ENCODE measurements around the gene PRKD2. TPM values are rescaled to one million over a fixed set of nuclear protein-coding genes. Genes with fewer than 3 reads are reported as not detected.

Gene PRKD2
- total RNA-seq, 2 donors from 2014 or later: 18.9 to 58.3 TPM

DNA sequence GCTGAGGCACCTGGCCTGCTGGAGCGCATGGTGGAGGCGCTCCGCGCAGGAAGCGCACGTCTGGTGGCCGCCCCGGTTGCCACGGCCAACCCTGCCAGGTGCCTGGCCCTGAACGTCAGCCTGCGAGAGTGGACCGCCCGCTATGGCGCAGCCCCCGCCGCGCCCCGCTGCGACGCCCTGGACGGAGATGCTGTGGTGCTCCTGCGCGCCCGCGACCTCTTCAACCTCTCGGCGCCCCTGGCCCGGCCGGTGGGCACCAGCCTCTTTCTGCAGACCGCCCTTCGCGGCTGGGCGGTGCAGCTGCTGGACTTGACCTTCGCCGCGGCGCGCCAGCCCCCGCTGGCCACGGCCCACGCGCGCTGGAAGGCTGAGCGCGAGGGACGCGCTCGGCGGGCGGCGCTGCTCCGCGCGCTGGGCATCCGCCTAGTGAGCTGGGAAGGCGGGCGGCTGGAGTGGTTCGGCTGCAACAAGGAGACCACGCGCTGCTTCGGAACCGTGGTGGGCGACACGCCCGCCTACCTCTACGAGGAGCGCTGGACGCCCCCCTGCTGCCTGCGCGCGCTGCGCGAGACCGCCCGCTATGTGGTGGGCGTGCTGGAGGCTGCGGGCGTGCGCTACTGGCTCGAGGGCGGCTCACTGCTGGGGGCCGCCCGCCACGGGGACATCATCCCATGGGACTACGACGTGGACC is 39.1 kb upstream of the PRKD2 start:
- intact Hi-C loops (cut with DNase I): loop anchor here (5.0 to 10.0 kb wide), 2 partner anchors 86 to 239 kb away; no protein-coding TSS in a partner anchor
- 93 to 95% methylated on average over 55 to 75 of the region's 86 CpGs for WGBS, 2 donors

DNA sequence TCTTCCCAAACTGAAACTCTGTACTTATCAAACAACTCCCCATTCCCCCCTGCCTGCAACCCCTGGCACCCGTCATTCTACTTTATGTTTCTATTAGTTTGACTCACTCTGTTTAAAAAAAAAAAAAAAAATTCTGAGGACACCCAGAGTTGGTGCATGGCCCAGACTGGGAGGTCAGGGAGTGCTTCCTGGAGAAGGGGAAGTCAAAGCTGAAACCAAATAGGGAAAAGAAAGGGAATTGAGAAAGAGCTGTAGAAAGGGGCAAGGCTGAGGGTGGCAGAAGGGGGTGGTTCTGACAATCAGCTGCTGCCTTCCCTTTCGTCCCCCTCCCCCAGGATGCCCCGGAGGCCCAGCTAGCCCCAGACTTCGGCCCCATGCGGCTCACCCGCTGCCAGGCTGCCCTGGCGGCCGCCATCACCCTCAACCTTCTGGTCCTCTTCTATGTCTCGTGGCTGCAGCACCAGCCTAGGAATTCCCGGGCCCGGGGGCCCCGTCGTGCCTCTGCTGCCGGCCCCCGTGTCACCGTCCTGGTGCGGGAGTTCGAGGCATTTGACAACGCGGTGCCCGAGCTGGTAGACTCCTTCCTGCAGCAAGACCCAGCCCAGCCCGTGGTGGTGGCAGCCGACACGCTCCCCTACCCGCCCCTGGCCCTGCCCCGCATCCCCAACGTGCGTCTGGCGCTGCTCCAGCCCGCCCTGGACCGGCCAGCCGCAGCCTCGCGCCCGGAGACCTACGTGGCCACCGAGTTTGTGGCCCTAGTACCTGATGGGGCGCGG is 38.4 kb upstream of the PRKD2 start:
- WGBS, 2 donors: 83 to 88% methylated on average over 10 to 23 of the region's 39 CpGs
- no peak for TF ChIP-seq POLR2A (IDR thresholded peaks at IDR 0.05)
- TF ChIP-seq, protein P1, sequence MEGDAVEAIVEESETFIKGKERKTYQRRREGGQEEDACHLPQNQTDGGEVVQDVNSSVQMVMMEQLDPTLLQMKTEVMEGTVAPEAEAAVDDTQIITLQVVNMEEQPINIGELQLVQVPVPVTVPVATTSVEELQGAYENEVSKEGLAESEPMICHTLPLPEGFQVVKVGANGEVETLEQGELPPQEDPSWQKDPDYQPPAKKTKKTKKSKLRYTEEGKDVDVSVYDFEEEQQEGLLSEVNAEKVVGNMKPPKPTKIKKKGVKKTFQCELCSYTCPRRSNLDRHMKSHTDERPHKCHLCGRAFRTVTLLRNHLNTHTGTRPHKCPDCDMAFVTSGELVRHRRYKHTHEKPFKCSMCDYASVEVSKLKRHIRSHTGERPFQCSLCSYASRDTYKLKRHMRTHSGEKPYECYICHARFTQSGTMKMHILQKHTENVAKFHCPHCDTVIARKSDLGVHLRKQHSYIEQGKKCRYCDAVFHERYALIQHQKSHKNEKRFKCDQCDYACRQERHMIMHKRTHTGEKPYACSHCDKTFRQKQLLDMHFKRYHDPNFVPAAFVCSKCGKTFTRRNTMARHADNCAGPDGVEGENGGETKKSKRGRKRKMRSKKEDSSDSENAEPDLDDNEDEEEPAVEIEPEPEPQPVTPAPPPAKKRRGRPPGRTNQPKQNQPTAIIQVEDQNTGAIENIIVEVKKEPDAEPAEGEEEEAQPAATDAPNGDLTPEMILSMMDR (IDR thresholded peaks at IDR 0.05): no peak
- no peak for ATAC-seq
- Histone ChIP-seq H3K36me3 (replicated peaks in 1 of 2; ENCODE audit: insufficient read depth in 1 of 2, low read depth in 2 of 2) (no peaks in the 10 kb centered on the region), H3K4me3 (no peak overlapping the region), H3K9me3 (no peaks in the 10 kb centered on the region), H3K27ac (no peak overlapping the region), H3K27me3 (no peaks in the 10 kb centered on the region), H3K4me1 (peaks cover 5% of the 10 kb centered on the region)
- intact Hi-C loops (cut with DNase I): loop anchor here (5.0 to 10.0 kb wide), 2 partner anchors 87 to 240 kb away; no protein-coding TSS in a partner anchor
- DNase-seq: no peak

More for the DNA sequence above, 39.1 kb upstream of the PRKD2 start:
- Histone ChIP-seq H3K4me3 (no peak overlapping the region), H3K27ac (no peak overlapping the region), H3K36me3 (replicated peaks in 1 of 2; ENCODE audit: insufficient read depth in 1 of 2, low read depth in 2 of 2) (no peaks in the 10 kb centered on the region), H3K27me3 (no peaks in the 10 kb centered on the region), H3K9me3 (no peaks in the 10 kb centered on the region), H3K4me1 (peaks cover 6% of the 10 kb centered on the region)
- TF ChIP-seq, protein P1 (IDR thresholded peaks at IDR 0.05): no peak
- no peak for TF ChIP-seq POLR2A (IDR thresholded peaks at IDR 0.05)
- no peak for ATAC-seq
- DNase-seq: no peak

DNA sequence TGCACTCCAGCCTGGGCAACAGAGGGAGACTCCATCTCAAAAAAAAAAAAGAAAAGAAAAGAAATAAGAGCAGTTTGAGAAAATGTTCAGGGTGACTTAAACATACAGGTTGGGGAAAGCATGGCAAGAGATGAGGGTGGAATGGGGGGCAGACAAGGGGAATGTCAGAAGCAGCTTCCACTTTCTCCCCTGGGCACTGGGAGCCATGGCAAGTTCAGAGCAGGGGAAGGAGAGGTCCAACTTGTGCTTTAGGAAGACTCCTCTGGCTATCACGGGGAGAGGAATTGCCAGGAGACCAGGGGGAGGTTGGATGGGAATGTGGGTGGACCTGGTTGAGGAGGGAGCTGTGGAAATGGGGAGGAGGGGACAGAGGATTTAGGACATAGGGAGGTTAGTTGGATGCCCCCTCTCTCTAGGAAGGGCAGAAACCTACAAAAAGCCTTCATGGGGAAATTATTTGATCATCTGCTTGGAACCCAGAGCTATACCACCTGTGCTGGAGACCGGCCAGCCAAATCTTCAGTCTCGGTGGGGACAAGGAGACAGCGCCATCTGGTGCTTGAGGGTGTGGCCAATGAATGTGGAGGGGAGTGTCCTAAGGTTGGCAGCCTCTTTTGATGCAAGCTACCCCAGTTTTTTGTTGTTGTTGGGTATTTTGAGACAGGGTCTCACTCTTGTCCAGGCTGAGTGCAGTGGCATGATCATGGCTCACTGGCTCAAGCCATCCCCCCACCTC is 36.7 kb upstream of the PRKD2 start:
- H3K4me3 ChIP-seq: no peak overlapping the region
- intact Hi-C loops (cut with DNase I): loop anchor here (10.0 kb wide), 1 partner anchor 241 kb away; no protein-coding TSS in a partner anchor
- no peak overlapping the region for H3K27ac ChIP-seq
- H3K9me3 ChIP-seq: no peaks in the 10 kb centered on the region
- peaks cover 5% of the 10 kb centered on the region for H3K4me1 ChIP-seq
- DNase-seq (peak; percentile 71 to 87 (median 78)), ATAC-seq (peak; percentile 54)
- H3K27me3 ChIP-seq: no peaks in the 10 kb centered on the region
- 11 to 19% methylated on average over 4 of the region's 4 CpGs for WGBS, 2 donors
- H3K36me3 ChIP-seq (replicated peaks in 1 of 2; ENCODE audit: insufficient read depth in 1 of 2, low read depth in 2 of 2): no peaks in the 10 kb centered on the region
- no peak for TF ChIP-seq POLR2A (IDR thresholded peaks at IDR 0.05)
- TF ChIP-seq, protein P1 (IDR thresholded peaks at IDR 0.05): peak; percentile 16 to 56 (median 47)

DNA sequence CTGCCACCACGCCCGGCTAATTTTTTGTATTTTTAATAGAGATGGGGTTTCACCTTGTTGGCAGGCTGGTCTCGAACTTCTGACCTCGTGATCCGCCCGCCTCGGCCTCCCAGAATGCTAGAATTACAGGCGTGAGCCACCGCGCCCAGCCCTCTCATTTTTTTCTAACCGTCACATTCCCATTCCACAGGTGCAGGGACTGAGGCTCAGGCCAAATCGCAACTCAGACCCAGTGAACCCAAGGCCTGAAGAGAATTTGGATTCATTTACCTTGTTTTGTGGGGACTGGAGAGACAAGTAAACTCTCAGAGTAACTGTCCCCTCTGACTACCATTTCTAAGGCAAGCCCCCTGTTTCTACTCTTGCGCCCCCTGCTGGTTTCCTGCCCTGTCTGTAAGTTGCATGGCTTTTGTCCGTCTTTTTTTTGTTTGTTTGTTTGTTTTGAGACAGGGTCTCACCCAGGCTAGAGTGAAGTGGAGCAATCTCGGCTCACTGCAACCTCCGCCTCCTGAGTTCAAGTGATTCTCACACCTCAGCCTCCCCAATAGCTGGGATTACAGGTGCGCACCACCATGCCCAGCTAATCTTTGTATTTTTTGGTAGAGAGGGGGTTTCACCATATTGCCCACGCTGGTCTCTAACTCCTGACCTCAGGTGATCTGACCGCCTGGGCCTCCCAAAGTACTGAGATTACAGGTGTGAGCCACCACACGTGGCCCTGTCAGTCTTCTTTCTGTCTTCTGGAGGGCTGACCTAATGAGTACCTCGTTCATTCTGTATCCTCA is 31.6 kb upstream of the PRKD2 start:
- 80 to 81% methylated on average over 21 of the region's 21 CpGs for WGBS, 2 donors
- ATAC-seq (no peak), DNase-seq (peak; percentile 62 to 74 (median 70))
- Histone ChIP-seq H3K9me3 (no peaks in the 10 kb centered on the region), H3K36me3 (replicated peaks in 1 of 2; ENCODE audit: insufficient read depth in 1 of 2, low read depth in 2 of 2) (no peaks in the 10 kb centered on the region), H3K4me3 (no peak overlapping the region), H3K27ac (no peak overlapping the region), H3K4me1 (peaks cover 24% of the 10 kb centered on the region), H3K27me3 (no peaks in the 10 kb centered on the region)
- intact Hi-C loops (cut with DNase I): no loop called here
- no peak for TF ChIP-seq POLR2A (IDR thresholded peaks at IDR 0.05)
- TF ChIP-seq, protein P1 (IDR thresholded peaks at IDR 0.05): peak; percentile 51 to 78 (median 65)
